Measurements from ENCODE around the gene RAD52. TPM values are rescaled to one million over a fixed set of nuclear protein-coding genes. Genes with fewer than 3 reads are reported as not detected.
"Not testable (repeated sequence)": the region's sequence is repeated elsewhere in the genome, so short reads cannot be mapped to it uniquely, and the experiment has no call there.

RAD52 gene
- total RNA-seq, 1 donor from 2014 or later = 9.6 TPM

GRCh38 chr12:944211-944610 is 5.3 kb downstream of the RAD52 start:
- TF ChIP-seq CTCF (IDR thresholded peaks at IDR 0.05) = no peak
- Mint-ChIP-seq H3K9me3 (ENCODE audit: low read depth) (no peaks in the 10 kb centered on the region), H3K36me3 (ENCODE audit: low read depth) (peaks cover 9% of the 10 kb centered on the region), H3K4me1 (ENCODE audit: low read depth) (peaks cover 25% of the 10 kb centered on the region), H3K27me3 (ENCODE audit: low read depth) (no peaks in the 10 kb centered on the region), H3K4me3 (ENCODE audit: unreplicated experiment) (no peak overlapping the region), H3K27ac (ENCODE audit: unreplicated experiment) (no peak overlapping the region)
- DNase-seq (ENCODE audit: low spot score) = no peak

GRCh38 chr12:943051-943450 is 6.4 kb downstream of the RAD52 start:
- Mint-ChIP-seq H3K27ac (ENCODE audit: unreplicated experiment) (no peak overlapping the region), H3K4me3 (ENCODE audit: unreplicated experiment) (no peak overlapping the region), H3K27me3 (ENCODE audit: low read depth) (no peaks in the 10 kb centered on the region), H3K9me3 (ENCODE audit: low read depth) (no peaks in the 10 kb centered on the region), H3K36me3 (ENCODE audit: low read depth) (peaks cover 9% of the 10 kb centered on the region), H3K4me1 (ENCODE audit: low read depth) (peaks cover 17% of the 10 kb centered on the region)
- TF ChIP-seq CTCF (IDR thresholded peaks at IDR 0.05) = no peak
- no peak for DNase-seq (ENCODE audit: low spot score)

- Mint-ChIP-seq H3K4me1 (ENCODE audit: low read depth) (no peaks in the 10 kb centered on the region), H3K4me3 (ENCODE audit: unreplicated experiment) (no peak overlapping the region), H3K27me3 (ENCODE audit: low read depth) (no peaks in the 10 kb centered on the region), H3K27ac (ENCODE audit: unreplicated experiment) (no peak overlapping the region), H3K36me3 (ENCODE audit: low read depth) (peaks cover 7% of the 10 kb centered on the region), H3K9me3 (ENCODE audit: low read depth) (no peaks in the 10 kb centered on the region)
- no peak for TF ChIP-seq CTCF (IDR thresholded peaks at IDR 0.05)
- DNase-seq (ENCODE audit: low spot score) = no peak
Observed at GRCh38 chr12:938810-939209, 10.7 kb downstream of the RAD52 start.

GRCh38 chr12:936377-937345 is 12.8 kb downstream of the RAD52 start:
- H3K27me3 Mint-ChIP-seq (ENCODE audit: low read depth) = no peaks in the 10 kb centered on the region
- no peak overlapping the region for H3K4me3 Mint-ChIP-seq (ENCODE audit: unreplicated experiment)
- peaks cover 7% of the 10 kb centered on the region for H3K36me3 Mint-ChIP-seq (ENCODE audit: low read depth)
- no peaks in the 10 kb centered on the region for H3K4me1 Mint-ChIP-seq (ENCODE audit: low read depth)
- H3K27ac Mint-ChIP-seq (ENCODE audit: unreplicated experiment) = no peak overlapping the region
- no peak for TF ChIP-seq CTCF (IDR thresholded peaks at IDR 0.05)
- DNase-seq (ENCODE audit: low spot score) = no peak
- no peaks in the 10 kb centered on the region for H3K9me3 Mint-ChIP-seq (ENCODE audit: low read depth)

GRCh38 chr12:935891-936290 is 13.6 kb downstream of the RAD52 start:
- H3K9me3 Mint-ChIP-seq (ENCODE audit: low read depth); H3K4me1 Mint-ChIP-seq (ENCODE audit: low read depth); H3K27me3 Mint-ChIP-seq (ENCODE audit: low read depth); H3K27ac Mint-ChIP-seq (ENCODE audit: unreplicated experiment); H3K36me3 Mint-ChIP-seq (ENCODE audit: low read depth); DNase-seq (ENCODE audit: low spot score); H3K4me3 Mint-ChIP-seq (ENCODE audit: unreplicated experiment): not testable (repeated sequence)

GRCh38 chr12:931591-931990 is 17.9 kb downstream of the RAD52 start:
- H3K36me3 Mint-ChIP-seq (ENCODE audit: low read depth) = peaks cover 10% of the 10 kb centered on the region
- H3K27me3 Mint-ChIP-seq (ENCODE audit: low read depth) = no peaks in the 10 kb centered on the region
- H3K4me1 Mint-ChIP-seq (ENCODE audit: low read depth) = no peaks in the 10 kb centered on the region
- DNase-seq (ENCODE audit: low spot score) = no peak
- no peak for TF ChIP-seq CTCF (IDR thresholded peaks at IDR 0.05)
- H3K9me3 Mint-ChIP-seq (ENCODE audit: low read depth) = no peaks in the 10 kb centered on the region
- no peak overlapping the region for H3K4me3 Mint-ChIP-seq (ENCODE audit: unreplicated experiment)
- H3K27ac Mint-ChIP-seq (ENCODE audit: unreplicated experiment) = no peak overlapping the region
